ENCODE data around the gene RPUSD4. TPM values are rescaled to one million over a fixed set of nuclear protein-coding genes. Genes with fewer than 3 reads are reported as not detected.

The RPUSD4 gene
- total RNA-seq, 1 donor from 2014 or later = 47.9 TPM

DNA sequence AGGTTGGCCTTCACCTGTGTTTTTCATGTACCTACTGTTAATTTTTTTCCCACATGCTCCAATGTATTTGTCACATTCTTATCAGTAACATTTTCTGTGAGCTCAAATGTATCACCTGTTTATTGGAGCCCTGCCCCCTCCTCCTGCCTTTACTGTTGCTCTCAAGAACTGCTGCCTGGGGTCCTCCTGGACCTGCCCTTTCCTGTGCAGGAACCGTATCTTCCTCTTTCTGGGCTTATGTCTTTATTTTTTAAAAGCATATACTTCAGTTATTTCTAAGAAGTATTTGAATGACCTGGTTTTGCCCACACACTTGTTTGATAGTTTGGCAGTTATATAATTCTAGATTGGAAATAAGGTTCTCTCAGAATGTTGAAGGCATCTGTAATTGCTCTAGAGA, 6.0 kb upstream of the RPUSD4 start:
- H3K4me3 ChIP-seq (ENCODE audit: low read depth, low read length) = no peak overlapping the region
- no peak for DNase-seq (ENCODE audit: low read depth)

DNA sequence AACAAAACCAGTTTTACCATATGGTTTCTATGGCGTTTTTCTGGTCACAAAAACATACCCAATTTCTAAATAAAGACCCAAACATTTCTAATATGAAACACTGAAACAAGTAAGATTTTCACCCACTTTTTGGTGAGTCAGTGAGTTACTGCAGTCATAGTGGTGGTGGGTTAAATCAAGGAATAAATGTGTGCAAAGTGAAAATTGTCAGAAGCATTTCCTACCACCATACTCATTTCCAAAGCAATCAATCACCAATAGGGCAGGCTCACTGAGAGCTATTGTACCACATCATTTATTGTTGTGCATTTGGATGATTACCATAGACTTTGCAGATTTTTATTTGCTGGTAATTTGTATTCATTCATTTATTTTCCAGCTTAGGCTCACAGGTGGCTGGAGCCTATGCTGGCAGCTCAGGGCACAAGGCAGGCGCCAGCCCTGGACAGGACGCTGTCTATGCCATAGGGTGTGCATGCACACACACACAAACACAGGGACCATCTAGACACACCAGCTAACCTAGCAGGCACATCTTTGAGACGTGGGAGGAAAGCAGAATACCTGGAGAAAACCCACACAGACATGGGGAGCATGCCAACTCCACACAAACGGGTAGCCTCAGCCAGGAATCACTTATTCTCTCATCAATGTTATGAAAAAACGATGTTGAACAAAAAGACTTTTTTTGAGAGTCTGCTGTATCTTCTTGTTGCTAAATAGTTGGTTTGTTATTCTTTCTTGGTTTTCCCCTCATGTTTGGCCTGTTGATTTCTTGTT, 5.3 kb upstream of the RPUSD4 start:
- TF ChIP-seq, protein P1, sequence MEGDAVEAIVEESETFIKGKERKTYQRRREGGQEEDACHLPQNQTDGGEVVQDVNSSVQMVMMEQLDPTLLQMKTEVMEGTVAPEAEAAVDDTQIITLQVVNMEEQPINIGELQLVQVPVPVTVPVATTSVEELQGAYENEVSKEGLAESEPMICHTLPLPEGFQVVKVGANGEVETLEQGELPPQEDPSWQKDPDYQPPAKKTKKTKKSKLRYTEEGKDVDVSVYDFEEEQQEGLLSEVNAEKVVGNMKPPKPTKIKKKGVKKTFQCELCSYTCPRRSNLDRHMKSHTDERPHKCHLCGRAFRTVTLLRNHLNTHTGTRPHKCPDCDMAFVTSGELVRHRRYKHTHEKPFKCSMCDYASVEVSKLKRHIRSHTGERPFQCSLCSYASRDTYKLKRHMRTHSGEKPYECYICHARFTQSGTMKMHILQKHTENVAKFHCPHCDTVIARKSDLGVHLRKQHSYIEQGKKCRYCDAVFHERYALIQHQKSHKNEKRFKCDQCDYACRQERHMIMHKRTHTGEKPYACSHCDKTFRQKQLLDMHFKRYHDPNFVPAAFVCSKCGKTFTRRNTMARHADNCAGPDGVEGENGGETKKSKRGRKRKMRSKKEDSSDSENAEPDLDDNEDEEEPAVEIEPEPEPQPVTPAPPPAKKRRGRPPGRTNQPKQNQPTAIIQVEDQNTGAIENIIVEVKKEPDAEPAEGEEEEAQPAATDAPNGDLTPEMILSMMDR (IDR thresholded peaks at IDR 0.05; ENCODE audit: insufficient read depth, low read length, severe bottlenecking) = no peak
- DNase-seq (ENCODE audit: low read depth) (no peak), FAIRE-seq (no peak)
- no peak overlapping the region for H3K4me3 ChIP-seq (ENCODE audit: low read depth, low read length)
- peaks cover 1% of the 10 kb centered on the region for H3K36me3 ChIP-seq (ENCODE audit: control insufficient read depth, insufficient read depth, low read length)
- H3K27me3 ChIP-seq (ENCODE audit: control insufficient read depth, insufficient read depth, low read length) = no peaks in the 10 kb centered on the region

More for the DNA sequence above, 6.0 kb upstream of the RPUSD4 start:
- H3K36me3 ChIP-seq (ENCODE audit: control insufficient read depth, insufficient read depth, low read length) = peaks cover 1% of the 10 kb centered on the region
- TF ChIP-seq, protein P1 (IDR thresholded peaks at IDR 0.05; ENCODE audit: insufficient read depth, low read length, severe bottlenecking) = no peak
- no peaks in the 10 kb centered on the region for H3K27me3 ChIP-seq (ENCODE audit: control insufficient read depth, insufficient read depth, low read length)
- FAIRE-seq = no peak

DNA sequence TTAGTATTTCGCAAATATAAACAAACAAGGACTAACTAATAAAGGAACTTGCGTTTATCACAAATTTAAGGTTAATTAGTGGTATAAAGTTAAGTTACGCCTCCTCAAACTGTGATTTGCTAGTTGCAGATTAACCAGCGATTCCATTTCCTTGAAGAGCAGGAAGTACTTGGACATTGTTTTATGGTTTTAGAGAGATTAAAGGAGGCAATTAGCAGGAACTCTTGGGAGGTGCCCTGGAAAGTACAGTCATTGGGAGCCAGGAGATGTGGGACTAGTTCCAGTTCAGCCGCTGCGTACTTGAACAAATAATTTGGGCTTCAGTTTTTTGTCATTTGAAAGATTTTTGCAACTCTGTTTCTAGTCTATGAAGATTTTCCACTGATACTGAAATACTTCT, 3.4 kb upstream of the RPUSD4 start:
- peak; percentile 15 for DNase-seq (ENCODE audit: low read depth)
- TF ChIP-seq, protein P1 (IDR thresholded peaks at IDR 0.05; ENCODE audit: insufficient read depth, low read length, severe bottlenecking) = no peak
- FAIRE-seq = no peak

DNA sequence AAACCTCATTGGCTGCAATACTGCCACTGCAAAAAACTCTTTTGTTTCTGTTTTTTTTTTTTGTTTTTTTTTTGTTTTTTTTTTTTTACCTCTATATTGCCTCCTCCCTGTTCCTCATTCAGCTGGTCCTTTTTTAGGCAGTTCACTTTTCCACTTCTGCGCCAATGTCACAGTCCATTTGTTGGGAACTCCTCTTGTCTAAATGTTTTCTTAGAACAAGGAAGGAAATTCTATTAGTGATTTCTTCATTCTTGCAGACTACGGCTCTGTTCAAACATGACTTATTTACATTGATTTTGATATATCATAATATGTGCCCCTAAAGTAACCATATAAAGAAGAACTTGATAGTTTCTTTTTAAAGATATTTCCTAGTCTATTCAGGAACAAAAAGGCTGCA, 3.0 kb upstream of the RPUSD4 start:
- Histone ChIP-seq H3K4me3 (ENCODE audit: low read depth, low read length) (no peak overlapping the region), H3K36me3 (ENCODE audit: control insufficient read depth, insufficient read depth, low read length) (peaks cover 3% of the 10 kb centered on the region), H3K27me3 (ENCODE audit: control insufficient read depth, insufficient read depth, low read length) (no peaks in the 10 kb centered on the region)
- TF ChIP-seq, protein P1 (IDR thresholded peaks at IDR 0.05; ENCODE audit: insufficient read depth, low read length, severe bottlenecking) = no peak
- DNase-seq (ENCODE audit: low read depth) (peak; percentile 20), FAIRE-seq (no peak)

More for the DNA sequence above, 3.4 kb upstream of the RPUSD4 start:
- H3K27me3 ChIP-seq (ENCODE audit: control insufficient read depth, insufficient read depth, low read length) = no peaks in the 10 kb centered on the region
- H3K4me3 ChIP-seq (ENCODE audit: low read depth, low read length) = no peak overlapping the region
- peaks cover 1% of the 10 kb centered on the region for H3K36me3 ChIP-seq (ENCODE audit: control insufficient read depth, insufficient read depth, low read length)

DNA sequence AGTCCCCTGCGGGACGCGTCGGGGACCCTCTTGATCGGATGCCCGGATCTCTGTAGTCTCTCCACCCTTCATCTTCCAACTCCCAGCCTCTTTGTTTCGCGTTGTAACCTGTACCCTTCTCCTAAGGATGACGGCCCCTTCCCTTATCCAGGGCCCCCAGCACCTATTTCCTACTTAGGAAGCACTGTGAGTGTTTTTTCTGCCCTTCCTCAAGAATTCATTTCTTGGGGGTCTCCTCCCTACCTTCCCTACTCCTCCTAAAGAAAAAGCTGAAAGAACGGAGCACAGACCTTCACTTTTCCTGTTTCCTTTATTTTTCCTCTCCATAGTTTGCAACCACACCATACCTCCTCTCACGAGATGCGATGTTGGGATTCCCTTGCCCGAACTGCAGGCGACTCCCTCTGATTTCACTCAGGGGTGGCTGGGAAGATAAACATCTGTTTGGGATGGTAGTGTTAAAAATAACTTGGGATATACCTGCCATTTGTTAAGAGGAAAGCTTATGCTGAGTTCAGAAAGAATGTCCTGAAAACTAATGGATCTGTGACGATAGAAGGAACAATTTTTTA, 725 bp upstream of the RPUSD4 start:
- Histone ChIP-seq H3K36me3 (ENCODE audit: control insufficient read depth, insufficient read depth, low read length) (peaks cover 5% of the 10 kb centered on the region), H3K27me3 (ENCODE audit: control insufficient read depth, insufficient read depth, low read length) (no peaks in the 10 kb centered on the region), H3K4me3 (ENCODE audit: low read depth, low read length) (peak overlapping the region; percentile 52)
- DNase-seq (ENCODE audit: low read depth) (no peak), FAIRE-seq (no peak)
- TF ChIP-seq, protein P1 (IDR thresholded peaks at IDR 0.05; ENCODE audit: insufficient read depth, low read length, severe bottlenecking) = no peak

Measured in bronchial epithelial cell (primary cell).